ENCODE results near the gene SMURF2.

The SMURF2 gene

DNA sequence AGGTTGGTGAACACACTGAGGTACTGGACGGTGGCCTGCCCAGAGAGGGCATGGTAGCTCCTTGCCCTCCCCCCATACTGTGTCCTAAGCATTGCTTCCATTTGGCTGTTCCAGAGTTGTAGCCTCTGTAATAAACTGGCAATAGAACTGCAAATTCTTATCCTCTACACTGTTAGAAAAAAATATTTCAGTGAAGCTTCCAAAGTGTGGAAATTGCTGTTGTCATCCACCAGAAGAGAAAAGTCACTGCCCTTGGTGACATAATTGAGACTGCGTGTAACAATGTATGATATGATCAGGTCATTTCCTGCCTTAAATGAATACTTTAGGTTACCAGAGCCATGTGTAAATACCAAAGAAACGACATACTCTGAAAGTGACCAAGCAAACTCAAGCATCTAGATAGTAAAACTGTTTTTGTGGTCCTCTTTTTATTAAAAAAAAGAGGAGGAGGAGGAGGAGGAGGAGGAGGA, 89.4 kb downstream of the SMURF2 start:
- TF ChIP-seq, protein P1, sequence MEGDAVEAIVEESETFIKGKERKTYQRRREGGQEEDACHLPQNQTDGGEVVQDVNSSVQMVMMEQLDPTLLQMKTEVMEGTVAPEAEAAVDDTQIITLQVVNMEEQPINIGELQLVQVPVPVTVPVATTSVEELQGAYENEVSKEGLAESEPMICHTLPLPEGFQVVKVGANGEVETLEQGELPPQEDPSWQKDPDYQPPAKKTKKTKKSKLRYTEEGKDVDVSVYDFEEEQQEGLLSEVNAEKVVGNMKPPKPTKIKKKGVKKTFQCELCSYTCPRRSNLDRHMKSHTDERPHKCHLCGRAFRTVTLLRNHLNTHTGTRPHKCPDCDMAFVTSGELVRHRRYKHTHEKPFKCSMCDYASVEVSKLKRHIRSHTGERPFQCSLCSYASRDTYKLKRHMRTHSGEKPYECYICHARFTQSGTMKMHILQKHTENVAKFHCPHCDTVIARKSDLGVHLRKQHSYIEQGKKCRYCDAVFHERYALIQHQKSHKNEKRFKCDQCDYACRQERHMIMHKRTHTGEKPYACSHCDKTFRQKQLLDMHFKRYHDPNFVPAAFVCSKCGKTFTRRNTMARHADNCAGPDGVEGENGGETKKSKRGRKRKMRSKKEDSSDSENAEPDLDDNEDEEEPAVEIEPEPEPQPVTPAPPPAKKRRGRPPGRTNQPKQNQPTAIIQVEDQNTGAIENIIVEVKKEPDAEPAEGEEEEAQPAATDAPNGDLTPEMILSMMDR (conservative IDR thresholded peaks at IDR 0.05; ENCODE audit: low read depth, low read length), result no peak
- DNase-seq (ENCODE audit: low read depth), result no peak
- no peak overlapping the region for H3K4me3 ChIP-seq (ENCODE audit: low read length)

DNA sequence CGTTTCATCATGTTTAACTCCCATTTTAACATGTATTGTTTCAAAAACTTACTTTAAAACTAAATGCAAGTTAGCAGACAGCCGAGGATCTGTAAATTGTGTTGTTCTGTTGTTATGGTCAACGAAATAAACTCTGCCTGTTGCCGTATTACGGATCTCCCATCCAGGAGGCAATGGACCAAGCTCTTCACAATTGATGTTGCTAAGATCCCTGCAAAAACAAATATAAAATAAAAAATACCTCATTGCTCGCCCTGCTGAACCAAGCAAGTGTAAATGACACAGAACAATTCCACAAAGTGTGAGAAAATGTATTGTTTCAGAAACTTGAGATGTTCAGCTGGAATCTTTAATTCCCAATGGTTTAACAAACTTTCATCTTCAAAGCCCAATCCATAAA, 90.4 kb downstream of the SMURF2 start:
- no peak for DNase-seq (ENCODE audit: low read depth)
- no peak overlapping the region for H3K4me3 ChIP-seq (ENCODE audit: low read length)
- TF ChIP-seq, protein P1 (conservative IDR thresholded peaks at IDR 0.05; ENCODE audit: low read depth, low read length), result no peak

DNA sequence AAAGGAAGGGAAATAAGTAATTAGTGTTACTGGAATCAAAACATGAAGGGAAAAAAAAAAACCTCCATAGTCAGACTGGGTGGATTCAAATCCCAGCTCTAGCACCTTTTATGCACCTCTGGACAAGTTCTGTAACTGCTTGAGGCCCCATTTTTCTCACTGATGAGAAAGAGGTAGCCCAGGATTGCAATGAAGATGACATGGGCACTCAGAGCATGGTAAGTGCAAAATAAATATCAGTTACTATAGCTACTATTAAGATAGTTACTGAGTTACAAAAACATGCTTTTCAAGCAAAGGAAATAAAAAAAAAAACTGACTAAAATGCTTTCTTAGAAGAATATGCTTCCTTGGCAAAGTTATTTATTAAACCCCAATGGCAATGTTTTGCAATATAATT, 96.5 kb downstream of the SMURF2 start:
- no peak for DNase-seq (ENCODE audit: low read depth)
- TF ChIP-seq, protein P1 (conservative IDR thresholded peaks at IDR 0.05; ENCODE audit: low read depth, low read length), result no peak
- H3K4me3 ChIP-seq (ENCODE audit: low read length), result no peak overlapping the region

- TF ChIP-seq, protein P1 (conservative IDR thresholded peaks at IDR 0.05; ENCODE audit: low read depth, low read length), result no peak
- H3K4me3 ChIP-seq (ENCODE audit: low read length), result no peak overlapping the region
- no peak for DNase-seq (ENCODE audit: low read depth)
These were observed 98.0 kb downstream of the SMURF2 start for GRCh38 chr17:64564098-64564497.

- no peak for DNase-seq (ENCODE audit: low read depth)
- TF ChIP-seq, protein P1 (conservative IDR thresholded peaks at IDR 0.05; ENCODE audit: low read depth, low read length), result no peak
- H3K4me3 ChIP-seq (ENCODE audit: low read length), result no peak overlapping the region
These were observed 106.8 kb downstream of the SMURF2 start for GRCh38 chr17:64555281-64555680.

- no peak for DNase-seq (ENCODE audit: low read depth)
- no peak overlapping the region for H3K4me3 ChIP-seq (ENCODE audit: low read length)
- TF ChIP-seq, protein P1 (conservative IDR thresholded peaks at IDR 0.05; ENCODE audit: low read depth, low read length), result no peak
These were observed 108.0 kb downstream of the SMURF2 start for GRCh38 chr17:64554028-64554637.

- H3K4me3 ChIP-seq (ENCODE audit: low read length), result no peak overlapping the region
- DNase-seq (ENCODE audit: low read depth), result no peak
- TF ChIP-seq, protein P1 (conservative IDR thresholded peaks at IDR 0.05; ENCODE audit: low read depth, low read length), result no peak
These were observed 110.6 kb downstream of the SMURF2 start for GRCh38 chr17:64551461-64551860.

Data from retinal pigment epithelial cell (primary cell).